PFSK-1 (cell line): ENCODE measurements around the gene KLHL9.

Experiments used
- FOXP2 ChIP-seq: optimal IDR thresholded peaks from 2 replicates; pipeline ENCODE3; 2011; ENCODE audit warnings: borderline replicate concordance, control low read depth, inconsistent platforms; ENCODE audit not compliant: insufficient read depth; ENCODE audit errors: extremely low read length, extremely low read depth
- POLR2AphosphoS5 ChIP-seq: IDR thresholded peaks from 2 replicates; pipeline ENCODE4 v1.6.1; 2012; ENCODE audit warnings: low read depth, mild to moderate bottlenecking, control low read depth, low read length, moderate library complexity
- SIN3A ChIP-seq: IDR thresholded peaks from 2 replicates; pipeline ENCODE4 v1.6.1; 2012; ENCODE audit warnings: mild to moderate bottlenecking, low read length, moderate library complexity, borderline replicate concordance; ENCODE audit not compliant: insufficient read depth
- TAF1 ChIP-seq: IDR thresholded peaks from 2 replicates; pipeline ENCODE4 v1.6.1; 2012; ENCODE audit warnings: low read length, control low read depth, borderline replicate concordance; ENCODE audit not compliant: insufficient read depth
- TF ChIP-seq, protein P1 (sequence below), 2 experiments: IDR thresholded peaks; 2 replicates each; pipeline versions ENCODE4 v1.6.1 to v1.8.0; 2011 to 2012; ENCODE audit warnings: low read depth in 2 of 2, low read length in 2 of 2, control low read depth in 1 of 2, inconsistent platforms in 1 of 2, mild to moderate bottlenecking in 1 of 2, moderate library complexity in 1 of 2; ENCODE audit not compliant: insufficient read depth in 1 of 2

Gene KLHL9

GRCh38 chr9:21326526-21327139 lies 8.6 kb downstream of the KLHL9 start:
- TF ChIP-seq POLR2AphosphoS5 = no peak
- TF ChIP-seq SIN3A = no peak
- no peak for TF ChIP-seq FOXP2
- TF ChIP-seq, protein P1, sequence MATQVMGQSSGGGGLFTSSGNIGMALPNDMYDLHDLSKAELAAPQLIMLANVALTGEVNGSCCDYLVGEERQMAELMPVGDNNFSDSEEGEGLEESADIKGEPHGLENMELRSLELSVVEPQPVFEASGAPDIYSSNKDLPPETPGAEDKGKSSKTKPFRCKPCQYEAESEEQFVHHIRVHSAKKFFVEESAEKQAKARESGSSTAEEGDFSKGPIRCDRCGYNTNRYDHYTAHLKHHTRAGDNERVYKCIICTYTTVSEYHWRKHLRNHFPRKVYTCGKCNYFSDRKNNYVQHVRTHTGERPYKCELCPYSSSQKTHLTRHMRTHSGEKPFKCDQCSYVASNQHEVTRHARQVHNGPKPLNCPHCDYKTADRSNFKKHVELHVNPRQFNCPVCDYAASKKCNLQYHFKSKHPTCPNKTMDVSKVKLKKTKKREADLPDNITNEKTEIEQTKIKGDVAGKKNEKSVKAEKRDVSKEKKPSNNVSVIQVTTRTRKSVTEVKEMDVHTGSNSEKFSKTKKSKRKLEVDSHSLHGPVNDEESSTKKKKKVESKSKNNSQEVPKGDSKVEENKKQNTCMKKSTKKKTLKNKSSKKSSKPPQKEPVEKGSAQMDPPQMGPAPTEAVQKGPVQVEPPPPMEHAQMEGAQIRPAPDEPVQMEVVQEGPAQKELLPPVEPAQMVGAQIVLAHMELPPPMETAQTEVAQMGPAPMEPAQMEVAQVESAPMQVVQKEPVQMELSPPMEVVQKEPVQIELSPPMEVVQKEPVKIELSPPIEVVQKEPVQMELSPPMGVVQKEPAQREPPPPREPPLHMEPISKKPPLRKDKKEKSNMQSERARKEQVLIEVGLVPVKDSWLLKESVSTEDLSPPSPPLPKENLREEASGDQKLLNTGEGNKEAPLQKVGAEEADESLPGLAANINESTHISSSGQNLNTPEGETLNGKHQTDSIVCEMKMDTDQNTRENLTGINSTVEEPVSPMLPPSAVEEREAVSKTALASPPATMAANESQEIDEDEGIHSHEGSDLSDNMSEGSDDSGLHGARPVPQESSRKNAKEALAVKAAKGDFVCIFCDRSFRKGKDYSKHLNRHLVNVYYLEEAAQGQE (IDR thresholded peaks at IDR 0.05; ENCODE audit: insufficient read depth in 1 of 2, low read depth in 2 of 2, low read length in 2 of 2) = no peak
- TF ChIP-seq TAF1 = no peak

GRCh38 chr9:21324047-21324446 lies 11.2 kb downstream of the KLHL9 start:
- TF ChIP-seq TAF1 = no peak
- TF ChIP-seq POLR2AphosphoS5 = no peak
- no peak for TF ChIP-seq SIN3A
- no peak for TF ChIP-seq FOXP2
- TF ChIP-seq, protein P1 (IDR thresholded peaks at IDR 0.05; ENCODE audit: insufficient read depth in 1 of 2, low read depth in 2 of 2, low read length in 2 of 2) = no peak

GRCh38 chr9:21322911-21323461 lies 12.2 kb downstream of the KLHL9 start:
- TF ChIP-seq, protein P1 (IDR thresholded peaks at IDR 0.05; ENCODE audit: insufficient read depth in 1 of 2, low read depth in 2 of 2, low read length in 2 of 2) = no peak
- TF ChIP-seq SIN3A = no peak
- no peak for TF ChIP-seq TAF1

GRCh38 chr9:21320465-21320864 lies 14.7 kb downstream of the KLHL9 start:
- TF ChIP-seq SIN3A = no peak
- no peak for TF ChIP-seq TAF1
- TF ChIP-seq, protein P1 (IDR thresholded peaks at IDR 0.05; ENCODE audit: insufficient read depth in 1 of 2, low read depth in 2 of 2, low read length in 2 of 2) = no peak
- TF ChIP-seq FOXP2 = no peak
- no peak for TF ChIP-seq POLR2AphosphoS5
